DND-41 (cell line): ENCODE measurements around the gene VWA8.
A peak's percentile ranks its signal among the peaks of the same experiment; 100 is the strongest.

Source experiments
- ATAC-seq: fragments of 200-7000 bp; cut with Tn5 transposase; 3 replicates; pipeline ENCODE4 v1.9.1; 2021; ENCODE audit warnings: low read depth; ENCODE audit not compliant: insufficient read depth
- DNase-seq: peaks from one replicate; pipeline ENCODE4 v3.0.0-alpha.2; 2020
- H2AFZ ChIP-seq: 2 replicates; pipeline ENCODE4 v1.6.0; 2012; ENCODE audit warnings: low read depth, low read length
- H3K27ac ChIP-seq: 2 replicates; pipeline ENCODE4 v1.5.1; 2012; ENCODE audit warnings: low read length, inconsistent platforms
- H3K27me3 ChIP-seq: fragments of 200-600 bp; sonication (generic); 2 replicates; pipeline ENCODE4 v1.6.0; 2012; ENCODE audit warnings: low read length, mild to moderate bottlenecking, inconsistent platforms; ENCODE audit not compliant: insufficient read depth, poor library complexity
- H3K36me3 ChIP-seq: 2 replicates; pipeline ENCODE4 v1.5.1; 2012; ENCODE audit warnings: low read length, inconsistent platforms; ENCODE audit not compliant: insufficient read depth
- H3K4me1 ChIP-seq: 2 replicates; pipeline ENCODE4 v1.5.1; 2012; ENCODE audit warnings: mild to moderate bottlenecking, low read length; ENCODE audit not compliant: insufficient read depth
- H3K4me2 ChIP-seq: 2 replicates; pipeline ENCODE4 v1.6.0; 2012; ENCODE audit warnings: mild to moderate bottlenecking, moderate library complexity, low read length, inconsistent platforms; ENCODE audit not compliant: insufficient read depth
- H3K4me3 ChIP-seq, 2 experiments: fragments of 200-600 bp in 1 of 2; shearing (Covaris generic) in 1 of 2; 2 replicates each; pipeline ENCODE4 v1.5.1; 2012 to 2016; ENCODE audit warnings: inconsistent platforms in 2 of 2, low read length in 2 of 2, mild to moderate bottlenecking in 2 of 2, low read depth in 1 of 2, moderate library complexity in 1 of 2
- H3K79me2 ChIP-seq: 2 replicates; pipeline ENCODE4 v1.6.0; 2012; ENCODE audit warnings: low read length, inconsistent platforms; ENCODE audit not compliant: insufficient read depth
- H3K9ac ChIP-seq: 2 replicates; pipeline ENCODE4 v1.6.0; 2012; ENCODE audit warnings: low read depth, mild to moderate bottlenecking, inconsistent platforms, low read length, moderate library complexity
- H3K9me3 ChIP-seq: 2 replicates; pipeline ENCODE4 v1.5.1; 2012; ENCODE audit warnings: low read length, moderate library complexity, mild to moderate bottlenecking, inconsistent platforms; ENCODE audit not compliant: insufficient read depth, severe bottlenecking
- H4K20me1 ChIP-seq: 2 replicates; pipeline ENCODE4 v1.6.0; 2012; ENCODE audit warnings: low read length; ENCODE audit not compliant: insufficient read depth
- CTCF ChIP-seq: IDR thresholded peaks from 2 replicates; pipeline ENCODE4 v1.5.1; 2012; ENCODE audit warnings: borderline replicate concordance, low read length, moderate library complexity, mild to moderate bottlenecking; ENCODE audit not compliant: poor library complexity, severe bottlenecking; ENCODE audit errors: extremely low read depth
- EZH2 ChIP-seq: IDR thresholded peaks from 3 replicates; pipeline ENCODE4 v1.6.1; 2012; ENCODE audit warnings: borderline replicate concordance, low read depth, mild to moderate bottlenecking, moderate library complexity, low read length, inconsistent platforms; ENCODE audit not compliant: severe bottlenecking

Gene VWA8

GRCh38 chr13:41971848-41972247, 10.9 kb upstream of the VWA8 start:
- Histone ChIP-seq H3K27me3 (no peaks in the 10 kb centered on the region), H3K4me2 (no peak overlapping the region), H3K9me3 (no peaks in the 10 kb centered on the region), H3K4me1 (peaks cover 11% of the 10 kb centered on the region), H3K4me3 (no peak overlapping the region), H2AFZ (peak overlapping the region; percentile 38; the same call in 1 of the 2 replicates), H3K9ac (no peak overlapping the region), H3K36me3 (no peaks in the 10 kb centered on the region), H3K79me2 (no peaks in the 10 kb centered on the region), H3K27ac (no peak overlapping the region), H4K20me1 (no peaks in the 10 kb centered on the region)
- ATAC-seq (peak; percentile 62), DNase-seq (no peak)
- TF ChIP-seq EZH2 = no peak

GRCh38 chr13:41970918-41971317, 10.0 kb upstream of the VWA8 start:
- H3K4me1 ChIP-seq = peaks cover 11% of the 10 kb centered on the region
- no peak overlapping the region for H2AFZ ChIP-seq
- H3K9me3 ChIP-seq = no peaks in the 10 kb centered on the region
- no peak overlapping the region for H3K27ac ChIP-seq
- ATAC-seq = no peak
- no peaks in the 10 kb centered on the region for H3K79me2 ChIP-seq
- no peak overlapping the region for H3K9ac ChIP-seq
- no peak overlapping the region for H3K4me2 ChIP-seq
- no peaks in the 10 kb centered on the region for H4K20me1 ChIP-seq
- H3K36me3 ChIP-seq = no peaks in the 10 kb centered on the region
- DNase-seq = no peak
- TF ChIP-seq CTCF (no peak), EZH2 (no peak)
- no peak overlapping the region for H3K4me3 ChIP-seq
- H3K27me3 ChIP-seq = no peaks in the 10 kb centered on the region

GRCh38 chr13:41970022-41970421, 9.1 kb upstream of the VWA8 start:
- Histone ChIP-seq H2AFZ (no peak overlapping the region), H3K79me2 (no peaks in the 10 kb centered on the region), H4K20me1 (no peaks in the 10 kb centered on the region), H3K9me3 (no peaks in the 10 kb centered on the region), H3K36me3 (no peaks in the 10 kb centered on the region), H3K27me3 (no peaks in the 10 kb centered on the region), H3K9ac (no peak overlapping the region), H3K4me1 (peaks cover 11% of the 10 kb centered on the region), H3K4me3 (no peak overlapping the region), H3K4me2 (no peak overlapping the region), H3K27ac (no peak overlapping the region)
- DNase-seq (no peak), ATAC-seq (no peak)
- TF ChIP-seq EZH2 = no peak
- no peak for TF ChIP-seq CTCF

GRCh38 chr13:41969072-41969471, 8.2 kb upstream of the VWA8 start:
- H3K9me3 ChIP-seq = no peaks in the 10 kb centered on the region
- H2AFZ ChIP-seq = no peak overlapping the region
- no peaks in the 10 kb centered on the region for H4K20me1 ChIP-seq
- no peaks in the 10 kb centered on the region for H3K79me2 ChIP-seq
- DNase-seq = no peak
- no peak for ATAC-seq
- H3K4me3 ChIP-seq = no peak overlapping the region
- no peaks in the 10 kb centered on the region for H3K27me3 ChIP-seq
- no peaks in the 10 kb centered on the region for H3K36me3 ChIP-seq
- H3K4me2 ChIP-seq = no peak overlapping the region
- no peak overlapping the region for H3K27ac ChIP-seq
- no peak overlapping the region for H3K9ac ChIP-seq
- peaks cover 11% of the 10 kb centered on the region for H3K4me1 ChIP-seq
- TF ChIP-seq CTCF (no peak), EZH2 (no peak)
